MM.1S (cell line): ENCODE data around the gene DNTT.

ENCODE experiments used
- CTCF ChIP-seq: fragments of 300-600 bp; sonication (generic); IDR thresholded peaks from 2 replicates; pipeline ENCODE4 v1.5.1; 2016; ENCODE audit warnings: antibody characterized with exemption, low read length, mixed read lengths
- EZH2 ChIP-seq: fragments of 300-600 bp; sonication (generic); optimal IDR thresholded peaks from 2 replicates; pipeline ENCODE3; 2017; ENCODE audit warnings: low read depth, mild to moderate bottlenecking, antibody characterized with exemption, low read length, mixed read lengths
- EZH2phosphoT487 ChIP-seq: fragments of 300-600 bp; sonication (generic); IDR thresholded peaks from 2 replicates; pipeline ENCODE4 v1.6.1; 2018; ENCODE audit warnings: antibody characterized with exemption, low read length

GRCh38 chr10:96339956-96340904, 36.0 kb downstream of the DNTT start:
- peak; percentile 87 for TF ChIP-seq CTCF
- TF ChIP-seq EZH2: no peak
- TF ChIP-seq EZH2phosphoT487: no peak
